Activated CD4-positive, alpha-beta T cell treated with anti-CD3 and anti-CD28 coated beads, Interleukin-2, amount 50 U/mL, for 1 hour (primary cell): ENCODE measurements around the gene ATF1.
"Not testable (repeated sequence)": the region's sequence is repeated elsewhere in the genome, so short reads cannot be mapped to it uniquely, and the experiment has no call there.

Experiments
- DNase-seq: peaks from one replicate; pipeline ENCODE4 v3.0.0-alpha.2; 2020

Gene ATF1

DNA sequence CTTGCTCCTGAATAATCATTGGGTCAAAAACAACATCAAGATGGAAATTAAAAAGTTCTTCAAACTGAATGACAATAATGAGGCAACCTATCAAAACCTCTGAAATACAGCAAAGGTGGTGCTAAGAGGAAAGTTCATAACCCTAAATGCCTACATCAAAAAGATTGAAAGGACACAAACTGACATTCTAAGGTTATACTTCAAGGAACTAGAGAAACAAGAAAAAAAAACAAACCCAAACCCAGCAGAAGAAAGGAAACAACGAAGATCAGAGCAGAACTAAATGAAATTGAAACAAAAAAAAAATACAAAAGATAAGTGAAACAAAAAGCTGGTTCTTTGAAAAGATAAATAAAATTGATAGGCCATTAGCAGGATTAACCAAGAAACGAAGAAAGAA is 105.0 kb downstream of the ATF1 start:
- DNase-seq, result not testable (repeated sequence)
